Neural cell (in vitro differentiated cells): ENCODE measurements around the gene FAM151B. TPM values are rescaled to one million over a fixed set of nuclear protein-coding genes. Genes with fewer than 3 reads are reported as not detected.

ENCODE experiments used
- H2AFZ ChIP-seq: fragments of 200-600, 300-800 bp; sonication (generic), shearing (Covaris generic); 2 replicates; pipeline ENCODE4 v1.6.0; 2014; ENCODE audit warnings: low read depth, mild to moderate bottlenecking, antibody characterized with exemption, low read length, moderate library complexity
- H3F3A ChIP-seq: fragments of 200-600 bp; shearing (Covaris generic); 2 replicates; pipeline ENCODE4 v1.6.1; 2016; ENCODE audit warnings: mild to moderate bottlenecking, moderate library complexity, mixed read lengths, antibody characterized with exemption, low read length; ENCODE audit not compliant: insufficient read depth, poor library complexity, severe bottlenecking
- H3K27ac ChIP-seq: fragments of 200-600, 300-800 bp; sonication (generic), shearing (Covaris generic); 2 replicates; pipeline ENCODE4 v1.5.1; 2014; ENCODE audit warnings: mild to moderate bottlenecking, low read length, moderate library complexity
- H3K27me3 ChIP-seq: fragments of 300-800, 200-600 bp; sonication (generic), shearing (Covaris generic); 2 replicates; pipeline ENCODE4 v1.6.0; 2014; ENCODE audit warnings: mild to moderate bottlenecking, low read depth, low read length, moderate library complexity; ENCODE audit not compliant: insufficient read depth
- H3K36me3 ChIP-seq: fragments of 300-800, 200-600 bp; sonication (generic), shearing (Covaris generic); 2 replicates; pipeline ENCODE4 v1.5.1; 2014; ENCODE audit warnings: mild to moderate bottlenecking, antibody characterized with exemption, low read length, moderate library complexity; ENCODE audit not compliant: insufficient read depth
- H3K4me2 ChIP-seq: fragments of 300-800, 200-600 bp; sonication (generic), shearing (Covaris generic); 2 replicates; pipeline ENCODE4 v1.6.0; 2014; ENCODE audit warnings: mild to moderate bottlenecking, low read length
- H3K4me3 ChIP-seq: fragments of 300-800, 200-600 bp; sonication (generic), shearing (Covaris generic); 2 replicates; pipeline ENCODE4 v1.5.1; 2014; ENCODE audit warnings: mild to moderate bottlenecking, low read length, moderate library complexity
- H3K79me2 ChIP-seq: fragments of 200-600 bp; shearing (Covaris generic); replicated peaks from 2 replicates; pipeline ENCODE4 v1.6.0; 2014; ENCODE audit warnings: mild to moderate bottlenecking, low read length, moderate library complexity; ENCODE audit not compliant: insufficient read depth
- H3K9ac ChIP-seq: fragments of 300-800, 200-600 bp; sonication (generic), shearing (Covaris generic); 2 replicates; pipeline ENCODE4 v1.6.1; 2016; ENCODE audit warnings: mild to moderate bottlenecking, low read length, mixed read lengths
- H3K9me2 ChIP-seq: fragments of 200-600 bp; shearing (Covaris generic); 2 replicates; pipeline ENCODE4 v1.6.1; 2016; ENCODE audit warnings: mild to moderate bottlenecking, low read length, mixed read lengths; ENCODE audit not compliant: insufficient read depth
- H3K9me3 ChIP-seq: fragments of 200-600, 300-800 bp; sonication (generic), shearing (Covaris generic); 2 replicates; pipeline ENCODE4 v1.6.1; 2016; ENCODE audit warnings: mild to moderate bottlenecking, mixed run types, low read length, moderate library complexity, mixed read lengths
- H4K20me1 ChIP-seq: fragments of 200-600 bp; shearing (Covaris generic); 2 replicates; pipeline ENCODE4 v1.6.1; 2016; ENCODE audit warnings: mild to moderate bottlenecking, mixed run types; ENCODE audit not compliant: insufficient read depth
- CTCF ChIP-seq: fragments of 450-650 bp; IDR thresholded peaks from 2 replicates; pipeline ENCODE4 v1.5.1; 2014; ENCODE audit warnings: antibody characterized with exemption, mild to moderate bottlenecking, moderate library complexity; ENCODE audit not compliant: poor library complexity, severe bottlenecking
- EP300 ChIP-seq: fragments of 450-650 bp; conservative IDR thresholded peaks from 2 replicates; pipeline ENCODE4 v1.6.1; 2014; ENCODE audit warnings: antibody characterized with exemption, mild to moderate bottlenecking, moderate library complexity; ENCODE audit not compliant: poor library complexity, severe bottlenecking
- EZH2 ChIP-seq: fragments of 200-600, 300-800 bp; shearing (Covaris generic), sonication (generic); IDR thresholded peaks from 2 replicates; pipeline ENCODE4 v1.6.1; 2014; ENCODE audit warnings: antibody characterized with exemption, low read length, borderline replicate concordance, mild to moderate bottlenecking; ENCODE audit not compliant: insufficient read depth, poor library complexity, severe bottlenecking
- MXI1 ChIP-seq: fragments of 450-650 bp; conservative IDR thresholded peaks from 2 replicates; pipeline ENCODE4 v1.6.1; 2014; ENCODE audit warnings: antibody characterized with exemption, mild to moderate bottlenecking; ENCODE audit not compliant: poor library complexity, severe bottlenecking
- POLR2AphosphoS5 ChIP-seq: IDR thresholded peaks from 2 replicates; pipeline ENCODE4 v1.6.1; 2012
- RAD21 ChIP-seq: fragments of 450-650 bp; conservative IDR thresholded peaks from 2 replicates; pipeline ENCODE4 v1.6.1; 2014; ENCODE audit warnings: antibody characterized with exemption, mild to moderate bottlenecking, moderate library complexity
- REST ChIP-seq: IDR thresholded peaks from 2 replicates; pipeline ENCODE4 v1.6.1; 2012; ENCODE audit warnings: borderline replicate concordance
- SMC3 ChIP-seq: fragments of 450-650 bp; conservative IDR thresholded peaks from 2 replicates; pipeline ENCODE4 v1.6.1; 2014; ENCODE audit warnings: antibody characterized with exemption, mild to moderate bottlenecking, moderate library complexity; ENCODE audit not compliant: poor library complexity
- TAF1 ChIP-seq: IDR thresholded peaks from 2 replicates; pipeline ENCODE4 v1.6.1; 2012; ENCODE audit warnings: low read depth
- polyA plus RNA-seq: library from polyadenylated mRNA; depleted of rRNA; stranded (reverse); fragments of >200 nt; gene quantifications from 2 replicates; pipeline ENCODE4 v1.2.3, GENCODE V29; 2014

FAM151B gene
- polyA plus RNA-seq, 1 donor from 2014 or later: 3.3 TPM

GRCh38 chr5:80566711-80567259 is 78.9 kb downstream of the FAM151B start:
- no peak overlapping the region for H3K27ac ChIP-seq

GRCh38 chr5:80568251-80568650 is 80.4 kb downstream of the FAM151B start:
- Histone ChIP-seq H3K27ac (no peak overlapping the region), H3K27me3 (peaks cover 47% of the 10 kb centered on the region), H3F3A (no peaks in the 10 kb centered on the region), H2AFZ (no peak overlapping the region), H3K4me2 (no peak overlapping the region), H3K9me3 (no peaks in the 10 kb centered on the region), H3K4me3 (no peak overlapping the region), H4K20me1 (no peaks in the 10 kb centered on the region), H3K36me3 (no peaks in the 10 kb centered on the region), H3K9me2 (no peaks in the 10 kb centered on the region), H3K79me2 (no peaks in the 10 kb centered on the region), H3K9ac (no peak overlapping the region)
- TF ChIP-seq POLR2AphosphoS5: no peak
- TF ChIP-seq CTCF: no peak
- no peak for TF ChIP-seq TAF1
- TF ChIP-seq RAD21: no peak
- TF ChIP-seq REST: no peak
- TF ChIP-seq EZH2: no peak

More at GRCh38 chr5:80566711-80567259, 78.9 kb downstream of the FAM151B start:
- Histone ChIP-seq H3K27me3 (peaks cover 43% of the 10 kb centered on the region), H3K79me2 (no peaks in the 10 kb centered on the region), H3K4me3 (no peak overlapping the region), H2AFZ (no peak overlapping the region), H3K36me3 (no peaks in the 10 kb centered on the region), H3K9ac (no peak overlapping the region), H4K20me1 (no peaks in the 10 kb centered on the region), H3F3A (no peaks in the 10 kb centered on the region), H3K9me2 (no peaks in the 10 kb centered on the region), H3K4me2 (no peak overlapping the region), H3K9me3 (no peaks in the 10 kb centered on the region)
- TF ChIP-seq CTCF: no peak
- no peak for TF ChIP-seq EP300
- no peak for TF ChIP-seq REST
- no peak for TF ChIP-seq EZH2
- no peak for TF ChIP-seq TAF1
- TF ChIP-seq MXI1: no peak
- TF ChIP-seq POLR2AphosphoS5: no peak
- TF ChIP-seq SMC3: no peak
- TF ChIP-seq RAD21: no peak
